ENCODE data around the gene TTC9B.
"Not testable (repeated sequence)": the region's sequence is repeated elsewhere in the genome, so short reads cannot be mapped to it uniquely, and the experiment has no call there.

Gene TTC9B

GRCh38 chr19:40170303-40170989 is 47.7 kb downstream of the TTC9B start:
- not testable (repeated sequence) for H3K4me3 ChIP-seq (ENCODE audit: low read length); H3K27me3 ChIP-seq (ENCODE audit: control insufficient read depth, insufficient read depth, low read length); H3K36me3 ChIP-seq (ENCODE audit: control insufficient read depth, insufficient read depth, low read length); DNase-seq (ENCODE audit: low read depth, low spot score); H3K27ac ChIP-seq (ENCODE audit: low read length); H3K4me1 ChIP-seq (ENCODE audit: control insufficient read depth, insufficient read depth, low read length); H3K9me3 ChIP-seq (ENCODE audit: control insufficient read depth, insufficient read depth, low read length)
- WGBS (ENCODE audit: insufficient coverage, insufficient read length) = no CpG with 5 or more reads among the region's 39 CpGs

GRCh38 chr19:40169482-40170302 is 48.5 kb downstream of the TTC9B start:
- DNase-seq (ENCODE audit: low read depth, low spot score); H3K27me3 ChIP-seq (ENCODE audit: control insufficient read depth, insufficient read depth, low read length): not testable (repeated sequence)

More at GRCh38 chr19:40169482-40170302, 48.5 kb downstream of the TTC9B start:
- not testable (repeated sequence) for H3K4me3 ChIP-seq (ENCODE audit: low read length); H3K36me3 ChIP-seq (ENCODE audit: control insufficient read depth, insufficient read depth, low read length); H3K4me1 ChIP-seq (ENCODE audit: control insufficient read depth, insufficient read depth, low read length); H3K9me3 ChIP-seq (ENCODE audit: control insufficient read depth, insufficient read depth, low read length); H3K27ac ChIP-seq (ENCODE audit: low read length)
- no CpG with 5 or more reads among the region's 30 CpGs for WGBS (ENCODE audit: insufficient coverage, insufficient read length)

All from iPS DF 6.9 (cell line).